ENCODE data around the gene GRIP1. TPM values are rescaled to one million over a fixed set of nuclear protein-coding genes. Genes with fewer than 3 reads are reported as not detected.

GRIP1 gene
- total RNA-seq, 1 donor from 2014 or later: 0.17 TPM

DNA sequence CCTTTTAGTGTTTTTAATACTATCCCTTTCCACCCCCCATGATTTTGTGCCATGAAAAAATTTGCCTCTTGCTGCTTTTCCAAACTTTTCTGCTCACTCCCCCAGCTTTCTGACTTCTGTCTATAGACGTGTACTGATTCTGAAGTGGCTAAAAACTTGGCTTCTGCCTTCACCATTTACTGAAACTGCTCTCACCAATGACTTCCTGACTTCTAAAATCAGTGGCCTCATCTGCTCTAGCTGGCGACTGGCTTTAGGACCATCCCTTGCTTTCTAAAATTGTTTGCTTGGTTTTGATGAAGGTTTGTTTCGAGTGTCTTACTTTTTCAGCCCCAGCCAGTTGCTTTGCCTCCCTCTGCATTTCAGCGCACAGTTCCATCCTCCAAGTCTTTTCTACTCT lies 231.2 kb downstream of the GRIP1 start:
- DNase-seq: no peak

- DNase-seq: no peak
Observed at GRCh38 chr12:66446276-66446675, 232.6 kb downstream of the GRIP1 start.

- DNase-seq: no peak
Observed at GRCh38 chr12:66441905-66442559, 236.8 kb downstream of the GRIP1 start.

DNA sequence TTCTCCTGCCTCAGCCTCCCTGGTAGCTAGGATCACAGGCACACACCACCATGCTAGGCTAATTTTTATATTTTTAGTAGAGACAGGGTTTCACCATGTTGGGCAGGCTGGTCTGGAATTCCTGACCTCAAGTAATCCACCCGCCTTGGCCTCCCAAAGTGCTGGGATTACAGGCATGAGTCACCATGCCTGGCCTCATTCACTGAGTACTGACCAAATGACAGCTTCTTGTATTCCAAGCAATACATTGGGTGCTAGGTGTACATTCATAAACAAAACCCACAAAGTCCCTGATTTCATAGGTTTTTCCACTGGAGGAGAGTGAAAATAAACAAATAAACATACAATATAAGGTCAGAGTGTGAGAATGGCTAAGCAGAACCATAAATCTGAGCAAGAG lies 240.3 kb downstream of the GRIP1 start:
- no peak for DNase-seq

DNA sequence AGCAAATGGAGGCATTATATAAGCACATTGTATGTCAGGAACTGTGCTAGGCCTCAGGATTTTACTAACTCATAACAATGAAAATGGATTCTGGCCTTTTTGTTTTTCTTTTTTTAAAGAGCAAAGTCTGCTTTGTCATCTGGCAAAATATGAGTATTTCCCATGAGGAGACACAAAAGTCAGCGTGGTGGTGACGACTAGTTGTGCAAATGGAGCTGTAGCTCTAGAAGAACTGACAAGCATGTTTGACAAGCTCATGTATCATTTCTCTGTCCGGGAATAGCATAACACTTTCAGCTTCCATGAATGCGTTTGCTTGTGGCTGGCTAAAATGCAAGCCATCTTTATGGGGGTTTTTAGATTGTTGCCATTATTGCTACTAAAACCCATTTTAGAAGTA lies 248.8 kb downstream of the GRIP1 start:
- no peak for DNase-seq

- DNase-seq: no peak
Observed at GRCh38 chr12:66428870-66429269, 250.0 kb downstream of the GRIP1 start.

DNA sequence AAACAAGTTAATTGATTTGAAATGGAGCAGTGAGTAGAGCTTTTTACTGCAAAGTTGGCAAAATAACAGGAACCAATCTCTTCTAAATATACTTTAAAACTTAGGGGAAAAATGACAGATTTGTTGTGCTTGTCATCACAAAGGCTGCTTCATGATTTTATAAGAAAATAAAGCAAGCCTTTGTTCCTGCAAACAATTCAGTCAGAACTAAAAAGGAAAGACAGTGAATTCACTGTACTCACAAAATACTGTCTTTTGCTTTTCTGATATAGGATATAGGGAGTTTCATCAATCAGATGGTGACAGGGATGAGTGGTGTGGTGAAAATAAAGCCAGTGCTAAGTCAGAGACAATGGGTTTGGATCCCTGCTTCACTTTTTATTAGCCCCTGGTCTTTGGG lies 250.6 kb downstream of the GRIP1 start:
- DNase-seq: no peak

- DNase-seq: no peak
Observed at GRCh38 chr12:66426696-66427095, 252.2 kb downstream of the GRIP1 start.

DNA sequence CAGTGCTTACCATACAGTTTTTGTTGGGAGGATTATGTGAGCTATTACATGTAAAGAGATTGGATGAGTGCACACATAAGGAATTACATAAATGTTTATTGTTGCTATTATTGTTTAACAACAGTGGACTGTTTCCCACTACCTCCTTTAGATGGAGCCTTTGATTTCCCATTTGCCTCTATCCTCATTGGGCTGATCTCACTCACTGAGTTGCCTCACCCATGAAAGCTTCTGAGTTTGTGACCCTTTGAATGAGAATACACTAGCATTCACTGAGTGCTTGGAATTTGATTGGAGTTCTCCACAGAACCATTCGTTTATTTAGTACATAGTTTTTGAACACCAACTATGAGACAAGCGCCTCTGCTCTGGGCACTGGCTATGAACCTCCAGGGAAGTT lies 255.6 kb downstream of the GRIP1 start:
- DNase-seq: no peak

- no peak for DNase-seq
Observed at GRCh38 chr12:66418908-66419307, 260.0 kb downstream of the GRIP1 start.

GRCh38 chr12:66417217-66417616 lies 261.7 kb downstream of the GRIP1 start:
- DNase-seq: no peak

DNA sequence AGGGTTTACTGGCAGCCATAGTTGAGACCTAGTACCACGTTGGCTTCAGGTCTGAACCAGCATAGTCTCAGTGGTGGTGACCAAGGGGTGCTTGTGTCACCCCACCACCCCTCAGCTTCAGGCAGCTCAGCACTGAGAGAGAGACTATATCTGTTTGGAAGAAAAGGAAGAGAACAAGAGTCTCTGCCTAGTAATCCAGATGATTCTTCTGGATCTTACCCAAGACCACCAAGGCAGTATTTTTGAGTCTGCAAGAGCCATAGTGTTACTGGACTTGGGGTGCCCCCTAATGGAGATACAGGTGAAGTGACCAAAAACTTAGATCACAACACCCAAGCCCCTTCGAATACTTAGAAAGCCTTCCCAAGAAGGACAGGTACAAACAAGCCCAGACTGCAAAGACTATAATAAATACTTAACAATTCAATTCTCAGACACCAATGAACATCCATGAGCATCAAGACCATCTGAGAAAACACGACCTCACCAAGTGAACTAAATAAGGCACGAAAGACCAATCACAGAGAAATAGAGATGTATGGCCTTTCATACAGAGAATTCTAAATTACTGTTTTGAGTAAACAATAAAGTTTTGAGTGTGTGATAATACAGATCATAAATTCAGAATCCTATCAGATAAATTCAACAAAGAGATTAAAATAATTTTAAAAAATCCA lies 269.5 kb downstream of the GRIP1 start:
- DNase-seq: peak; percentile 76

DNA sequence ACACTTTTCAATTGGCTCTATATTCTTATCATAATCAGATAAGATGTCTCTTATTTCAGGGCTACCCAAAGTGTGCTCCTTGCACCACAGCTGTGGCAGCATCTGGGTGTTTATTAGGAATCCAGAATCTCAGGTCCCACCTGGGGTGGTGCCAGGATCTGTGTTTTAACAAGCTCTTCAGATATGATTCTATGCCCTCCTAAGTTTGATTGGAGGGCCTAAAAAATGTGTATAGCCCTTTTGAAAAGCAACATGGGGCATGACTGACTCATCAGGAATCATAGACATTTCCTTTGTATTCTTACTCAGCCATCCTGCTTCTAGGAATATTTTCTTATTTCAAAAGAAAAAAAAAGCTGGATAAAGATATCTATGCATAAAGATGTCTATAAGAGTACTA lies 273.5 kb downstream of the GRIP1 start:
- DNase-seq: peak; percentile 60

- DNase-seq: no peak
Observed at GRCh38 chr12:66403746-66404145, 275.1 kb downstream of the GRIP1 start.

- DNase-seq: no peak
Observed at GRCh38 chr12:66399911-66400306, 279.0 kb downstream of the GRIP1 start.

- peak; percentile 12 for DNase-seq
Observed at GRCh38 chr12:66398931-66399910, 279.7 kb downstream of the GRIP1 start.

- DNase-seq: no peak
Observed at GRCh38 chr12:66397574-66398290, 281.1 kb downstream of the GRIP1 start.

DNA sequence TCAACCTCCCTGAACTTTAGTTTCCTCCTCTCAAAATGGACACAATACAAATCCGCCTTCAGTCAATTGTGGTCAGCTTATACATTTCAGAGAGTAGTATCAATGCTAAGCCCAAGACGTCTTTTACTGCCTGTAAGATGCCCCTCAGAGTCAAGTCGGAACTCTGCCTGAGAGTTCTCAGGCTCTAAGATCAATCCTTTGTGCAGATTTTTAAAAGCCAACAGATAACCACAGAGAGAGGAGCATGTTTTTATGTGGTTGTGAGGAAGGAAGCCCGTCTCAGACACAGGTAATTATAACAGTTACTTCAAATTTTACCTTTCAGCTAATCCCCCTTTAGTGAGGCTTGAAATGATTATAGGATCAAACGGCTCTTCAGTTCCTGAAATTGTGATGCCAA lies 285.0 kb downstream of the GRIP1 start:
- no peak for DNase-seq

DNA sequence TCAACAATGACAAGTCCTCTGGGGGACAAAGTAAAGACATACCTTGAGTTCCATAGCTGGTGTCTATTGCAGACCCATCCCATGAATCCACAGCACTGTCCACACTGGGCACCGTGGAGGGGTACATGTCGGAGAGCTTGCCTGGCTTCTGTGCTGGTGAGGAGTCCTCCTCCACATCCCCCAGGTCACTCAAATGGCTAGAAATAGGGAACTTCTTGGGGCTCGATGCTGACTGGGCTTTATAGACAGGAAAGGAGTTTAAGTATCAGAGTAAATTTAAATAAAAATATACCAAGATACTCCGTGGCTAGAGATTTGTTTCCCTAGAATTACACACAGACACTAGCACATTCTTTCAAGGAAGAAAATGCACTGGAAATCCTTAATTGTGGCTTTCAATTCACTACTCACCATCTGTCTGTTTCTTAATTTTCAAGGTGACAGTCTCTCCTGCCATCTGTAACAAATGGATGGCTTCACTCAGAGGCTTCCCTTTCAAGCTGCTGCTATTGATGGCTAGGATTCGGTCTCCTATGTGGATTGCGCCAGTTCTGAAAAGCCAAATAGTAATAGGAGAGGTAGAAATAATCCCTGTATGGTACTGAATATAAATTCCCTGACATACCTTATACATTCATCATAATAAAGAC lies 286.5 kb downstream of the GRIP1 start:
- no peak for DNase-seq

DNA sequence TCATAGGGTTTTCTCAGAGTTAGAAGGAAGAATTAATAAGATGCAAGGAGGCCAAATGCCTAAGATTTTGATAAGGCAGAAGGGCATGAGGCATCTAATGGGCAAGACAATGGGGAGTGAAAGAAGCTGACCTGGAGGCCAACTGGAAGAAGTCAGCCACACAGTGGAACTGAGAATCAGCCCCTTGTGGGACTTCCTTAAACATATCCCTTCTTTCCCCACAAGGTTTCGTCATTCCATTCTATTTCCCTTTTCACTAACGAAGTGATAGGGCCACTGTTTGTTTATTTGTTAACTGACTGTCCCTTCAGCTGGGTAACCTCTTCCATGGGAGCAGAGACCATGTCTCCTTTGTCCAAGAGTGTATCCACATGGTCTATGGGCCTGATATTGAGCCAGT lies 290.4 kb downstream of the GRIP1 start:
- DNase-seq: no peak

DNA sequence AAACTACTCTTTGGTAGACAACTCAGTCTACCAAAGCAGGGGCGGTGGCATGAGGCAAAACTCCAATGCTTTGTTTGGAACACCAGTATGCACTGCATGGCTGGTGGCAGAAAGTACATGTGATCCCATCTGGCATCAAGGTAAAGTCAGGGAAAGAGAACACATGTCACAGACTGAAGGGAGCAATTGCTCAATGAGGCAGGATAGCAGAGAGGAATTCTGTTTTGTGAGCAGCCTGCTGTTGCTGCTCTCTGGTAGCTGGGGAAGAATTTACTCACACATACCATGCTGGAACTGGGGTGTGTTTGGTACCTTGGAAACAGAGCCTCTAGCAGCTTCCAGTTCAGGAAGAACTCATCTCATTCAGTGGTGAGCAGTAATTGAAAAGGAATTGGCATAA lies 291.8 kb downstream of the GRIP1 start:
- DNase-seq: no peak
